NCI-H460 (cell line): Measurements from ENCODE around the gene ZNF500. TPM values are rescaled to one million over a fixed set of nuclear protein-coding genes. Genes with fewer than 3 reads are reported as not detected.
"Not testable (repeated sequence)": the region's sequence is repeated elsewhere in the genome, so short reads cannot be mapped to it uniquely, and the experiment has no call there.

Experiments
- DNase-seq: peaks from one replicate; pipeline ENCODE4 v3.0.0-alpha.2; 2016; ENCODE audit warnings: low read depth; ENCODE audit errors: extremely low read depth
- total RNA-seq: library from RNA; depleted of rRNA; stranded (reverse); fragments of >200 nt; shearing (Covaris generic); gene quantifications from 2 replicates; pipeline ENCODE4 v1.2.3, GENCODE V29; 2014

The ZNF500 gene
- total RNA-seq, 1 experiment from 2014 or later, result 6.2 TPM

DNA sequence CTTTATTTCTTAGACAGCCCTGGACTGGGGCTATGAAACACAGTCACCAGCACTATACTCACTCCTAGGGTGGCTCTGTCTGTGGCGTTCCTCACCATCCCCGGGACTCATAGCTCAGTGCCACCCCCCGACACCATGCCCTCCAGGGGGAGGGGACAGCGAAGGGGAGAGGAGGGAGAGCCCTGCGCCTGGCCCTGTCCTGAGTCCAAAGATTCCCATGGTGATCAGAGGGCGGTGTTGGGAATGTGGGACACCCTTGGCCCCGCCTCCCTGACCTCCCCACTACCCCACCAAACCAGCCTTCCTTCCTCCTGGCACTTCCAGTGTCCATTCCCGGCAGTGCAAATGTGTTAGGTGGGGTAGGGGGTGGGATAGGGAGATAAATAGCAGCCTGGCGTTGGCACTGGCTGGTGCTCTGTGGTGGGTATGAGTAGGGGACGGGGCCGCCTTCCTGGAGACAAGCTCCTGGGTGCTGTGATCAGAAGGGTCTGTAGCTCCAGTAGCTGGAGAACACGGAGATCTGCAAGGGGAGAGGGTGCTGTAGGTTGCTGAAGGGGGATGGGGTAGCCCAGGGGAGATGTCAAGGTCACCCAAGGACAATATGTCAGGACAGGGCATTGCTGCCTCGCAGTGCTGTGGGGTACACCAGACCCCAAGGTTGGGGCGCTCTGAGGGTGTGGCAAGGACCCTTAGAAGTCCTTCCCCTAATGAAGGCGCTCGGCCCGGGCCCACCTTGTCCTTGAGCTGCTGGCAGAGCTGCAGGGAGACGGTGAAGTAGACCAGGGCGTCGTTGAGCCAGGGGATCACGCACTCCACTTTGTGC, 30.2 kb upstream of the ZNF500 start:
- DNase-seq, result no peak

GRCh38 chr16:4795828-4796572, 29.0 kb upstream of the ZNF500 start:
- DNase-seq, result no peak

DNA sequence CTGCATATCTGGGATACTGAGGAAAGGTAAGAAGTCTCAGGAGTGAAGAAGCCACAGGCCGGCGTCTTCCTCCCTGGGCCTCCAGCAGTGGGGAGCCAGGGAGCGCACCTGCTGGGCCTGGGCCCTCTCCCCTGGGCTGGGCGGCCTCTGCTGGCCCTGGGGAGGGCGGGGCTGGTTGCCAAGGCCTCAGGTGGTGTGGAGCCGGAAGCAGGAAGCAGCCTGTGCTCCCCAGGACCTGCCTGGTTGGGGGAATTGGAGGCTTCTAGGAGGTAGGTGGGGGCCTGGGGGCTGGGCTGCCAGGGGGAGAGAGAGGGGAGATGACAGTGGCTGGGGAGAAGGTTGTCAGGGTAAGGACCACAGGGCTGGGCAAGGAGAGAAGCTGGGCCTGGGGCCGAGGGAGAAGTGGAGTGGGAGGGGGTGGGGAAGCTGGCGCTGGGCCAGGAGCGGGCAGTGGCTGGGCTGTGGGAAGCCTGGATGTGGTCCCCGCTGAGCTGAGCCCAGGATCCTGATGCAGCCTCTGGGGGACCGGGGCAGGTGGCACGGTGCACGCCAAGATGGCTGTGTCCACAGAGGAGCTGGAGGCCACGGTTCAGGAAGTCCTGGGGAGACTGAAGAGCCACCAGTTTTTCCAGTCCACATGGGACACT, 28.3 kb upstream of the ZNF500 start, which contains the start of gene SMIM22:
SMIM22 (plus strand) TSS at position 189 of the 647 bp plus-strand sequence; CDS start at position 555, 366 bp downstream.
- DNase-seq, result no peak

DNA sequence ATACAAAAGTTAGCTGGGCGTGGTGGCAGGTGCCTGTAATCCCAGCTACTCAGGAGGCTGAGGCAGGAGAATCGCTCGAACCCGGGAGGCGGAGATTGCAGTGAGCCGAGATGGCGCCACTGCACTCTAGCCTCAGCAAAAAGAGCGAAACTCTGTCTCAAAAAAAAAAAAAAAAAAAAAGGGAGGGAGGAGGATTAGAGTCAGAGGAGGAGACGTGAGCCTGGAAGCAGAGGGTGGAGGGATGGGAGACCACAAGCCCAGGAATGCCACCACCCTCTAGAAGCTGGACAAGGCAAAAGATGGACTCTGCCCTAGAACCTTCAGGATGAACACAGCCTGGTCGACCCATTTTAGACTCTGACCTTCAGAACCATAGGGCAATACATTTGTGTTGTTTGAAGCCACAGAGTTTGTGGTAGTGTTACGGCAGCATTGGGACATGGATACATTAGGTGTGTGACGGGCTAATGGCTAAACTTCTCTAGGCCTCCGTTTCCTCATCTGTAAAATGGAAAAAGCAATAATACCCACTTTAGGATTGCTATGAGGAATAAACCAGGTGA, 26.1 kb upstream of the ZNF500 start:
- no peak for DNase-seq

DNA sequence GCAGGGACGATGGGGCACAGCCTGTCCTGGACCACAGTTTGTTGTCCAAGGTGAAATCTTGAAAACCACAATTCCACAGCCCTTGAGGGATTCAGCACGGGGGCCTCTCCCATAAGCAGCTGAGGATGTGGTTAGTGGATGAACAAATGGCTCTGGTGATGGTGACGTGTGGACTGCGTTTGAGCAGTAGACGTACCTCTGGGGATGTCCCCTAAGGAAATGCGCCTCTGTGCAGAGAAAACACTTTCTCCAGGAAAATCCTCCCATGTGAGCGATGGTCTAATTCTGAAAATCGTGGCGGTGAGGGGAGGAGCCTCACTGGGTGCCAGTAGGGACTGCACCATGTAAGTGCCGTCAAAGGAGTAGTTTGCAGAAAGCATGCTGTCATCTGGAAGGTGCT, 23.9 kb upstream of the ZNF500 start:
- DNase-seq, result no peak

GRCh38 chr16:4790261-4790660, 23.3 kb upstream of the ZNF500 start:
- peak; percentile 33 for DNase-seq

GRCh38 chr16:4788910-4789309, 21.9 kb upstream of the ZNF500 start:
- DNase-seq, result no peak

GRCh38 chr16:4788489-4788889, 21.5 kb upstream of the ZNF500 start:
- DNase-seq, result no peak

- DNase-seq, result no peak
Observed at GRCh38 chr16:4787627-4788482, 20.9 kb upstream of the ZNF500 start, which contains the start of gene SEPTIN12. TSS of gene SEPTIN12 (minus strand) at chr16:4788345. CDS start at chr16:4787645, 700 bp downstream.

GRCh38 chr16:4787068-4787467, 20.1 kb upstream of the ZNF500 start:
- DNase-seq, result no peak

DNA sequence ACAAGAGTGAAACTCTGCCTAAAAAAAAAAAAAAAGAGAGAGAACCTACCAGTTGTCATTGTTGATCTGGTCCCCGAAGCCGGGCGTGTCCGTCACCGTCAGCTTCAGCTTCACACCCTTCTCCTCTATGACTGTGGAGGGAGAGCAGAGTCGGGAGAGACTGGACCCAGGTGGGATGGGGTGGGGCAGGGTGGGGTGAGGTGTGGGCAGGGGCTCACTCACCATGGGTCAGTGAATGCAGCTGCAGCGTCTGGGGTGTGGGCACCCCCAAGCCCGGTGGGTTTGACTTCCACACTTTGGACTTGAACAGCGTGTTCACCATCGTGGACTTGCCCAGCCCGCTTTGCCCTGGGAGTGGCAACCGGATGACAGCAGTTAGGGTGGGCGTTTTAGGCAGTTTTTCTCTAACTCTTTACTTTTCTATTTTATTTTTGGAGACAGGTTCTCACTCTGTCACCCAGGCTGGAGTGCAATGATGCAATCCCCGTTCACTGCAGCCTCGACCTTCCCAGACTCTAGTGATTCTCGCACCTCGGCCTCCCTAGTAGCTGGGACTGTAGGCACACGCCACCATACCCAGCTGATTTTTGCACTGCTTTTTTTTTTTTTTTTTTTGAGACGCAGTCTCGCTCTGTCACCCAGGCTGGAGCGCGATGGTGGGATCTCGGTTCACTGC, 18.9 kb upstream of the ZNF500 start:
- no peak for DNase-seq

GRCh38 chr16:4784444-4784987, 17.6 kb upstream of the ZNF500 start:
- DNase-seq, result not testable (repeated sequence)

DNA sequence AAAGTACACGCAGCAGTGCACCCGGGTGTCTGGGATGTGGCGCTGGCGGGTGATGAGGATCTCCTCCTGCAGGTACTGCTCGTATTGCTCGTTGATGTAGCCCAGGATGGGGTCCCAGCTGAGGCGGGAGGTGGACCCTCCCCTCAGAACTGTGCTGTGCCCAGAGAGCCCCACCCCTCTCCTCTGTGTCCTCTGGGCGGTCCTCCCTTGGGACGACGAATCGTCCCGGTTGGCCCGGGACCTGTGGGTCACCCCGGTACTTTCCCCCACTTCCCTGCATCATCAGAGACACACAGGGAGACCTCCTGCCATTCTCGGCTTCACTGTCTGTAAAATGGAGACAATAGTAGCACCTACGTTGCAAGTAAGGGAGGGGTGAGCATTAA, 17.0 kb upstream of the ZNF500 start:
- no peak for DNase-seq

GRCh38 chr16:4783251-4783950, 16.4 kb upstream of the ZNF500 start:
- DNase-seq, result no peak

DNA sequence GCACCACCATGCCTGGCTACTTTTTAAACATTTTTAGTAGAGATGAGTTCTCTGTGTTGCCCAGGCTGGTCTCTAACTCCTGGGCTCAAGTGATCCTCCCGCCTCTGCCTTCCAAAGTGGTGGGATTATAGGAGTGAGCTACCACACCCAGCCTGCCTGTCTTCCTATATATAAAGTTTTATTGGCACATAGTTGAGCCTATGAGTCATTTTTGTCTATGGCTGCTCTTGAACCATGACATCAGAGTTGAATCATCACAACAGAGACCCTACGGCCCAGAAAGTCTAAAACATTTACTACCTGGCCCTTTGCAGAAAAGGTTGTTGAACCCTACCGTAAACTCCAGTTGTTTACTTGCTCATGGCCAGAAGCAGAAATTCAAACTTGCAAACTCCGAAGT, 13.3 kb upstream of the ZNF500 start:
- DNase-seq, result no peak

- DNase-seq, result no peak
Observed at GRCh38 chr16:4778050-4778392, 11.1 kb upstream of the ZNF500 start.

- DNase-seq, result no peak
Observed at GRCh38 chr16:4777339-4778049, 10.5 kb upstream of the ZNF500 start.

- no peak for DNase-seq
Observed at GRCh38 chr16:4776141-4776705, 9.3 kb upstream of the ZNF500 start.
